HepG2 (cell line): Measurements from ENCODE around the gene MTCH1. TPM values are rescaled to one million over a fixed set of nuclear protein-coding genes. Genes with fewer than 3 reads are reported as not detected.

Source experiments
- ATAC-seq: fragments of 200-7000 bp; cut with Tn5 transposase; 3 replicates; pipeline ENCODE4 v1.9.1; 2020; ENCODE audit warnings: mild to moderate bottlenecking, moderate library complexity
- BruUV-seq: library from RNA; stranded (reverse); fragments of 400-500 nt; replicated peaks from 2 replicates; lab custom pipeline; 2021; lab: Mats Ljungman, UMichigan
- CTCF ChIA-PET: fragments of 300-600 bp; formaldehyde crosslinking; extraction: SDS; loops from one replicate; lab custom pipeline; 2021; ENCODE audit warnings: low total read pairs, inconsistent platforms, low intra/inter-chr PET ratio; lab: Yijun Ruan, JAX
- POLR2A ChIA-PET: fragments of 350-600 bp; sonication (Branson Sonifier 250); formaldehyde crosslinking; loops from one replicate; lab custom pipeline; 2020; ENCODE audit warnings: antibody characterized with exemption, inconsistent platforms; lab: Yijun Ruan, JAX
- DNase-seq: peaks from one replicate; pipeline ENCODE4 v3.0.0-alpha.2; 2015; ENCODE audit warnings: low spot score
- FAIRE-seq: peaks from 3 replicates; lab custom pipeline; 2011; peaks lifted over from hg19 to GRCh38; lab: Jason Lieb, UNC
- H2AFZ ChIP-seq: one replicate; pipeline ENCODE4 v1.6.1; 2011; ENCODE audit warnings: low read length, inconsistent platforms
- H3K27ac ChIP-seq: fragments of 300-600 bp; 3 replicates; pipeline ENCODE4 v1.8.0; 2011; ENCODE audit warnings: mixed run types, mild to moderate bottlenecking, mixed read lengths, low read length, inconsistent platforms; ENCODE audit not compliant: insufficient read depth; ENCODE audit errors: extremely low read length
- H3K27me3 ChIP-seq, 2 experiments: fragments of 200-600 bp in 1 of 2; 2 replicates in 1 of 2; 3 replicates in 1 of 2; pipeline versions ENCODE4 v1.6.0 to v1.8.0; 2011; ENCODE audit warnings: low read length in 2 of 2, mild to moderate bottlenecking in 2 of 2, moderate library complexity in 2 of 2, inconsistent platforms in 1 of 2; ENCODE audit not compliant: insufficient read depth in 2 of 2, control insufficient read depth in 1 of 2
- H3K36me3 ChIP-seq, 2 experiments: fragments of 200-600 bp in 1 of 2; replicated peaks in 1 of 2; 2 replicates in 1 of 2; 3 replicates in 1 of 2; pipeline versions ENCODE4 v1.5.1 to v1.8.0; 2011; ENCODE audit warnings: low read length in 2 of 2, inconsistent platforms in 1 of 2; ENCODE audit not compliant: insufficient read depth in 2 of 2, control insufficient read depth in 1 of 2
- H3K4me1 ChIP-seq: 2 replicates; pipeline ENCODE4 v1.5.1; 2012; ENCODE audit warnings: low read length, inconsistent platforms; ENCODE audit not compliant: insufficient read depth
- H3K4me2 ChIP-seq: 2 replicates; pipeline ENCODE4 v1.6.0; 2011; ENCODE audit warnings: low read depth, low read length, inconsistent platforms
- H3K4me3 ChIP-seq, 3 experiments: fragments of 200-600 bp in 1 of 3; sonication (generic), shearing (Covaris generic) in 1 of 3; replicated peaks in 1 of 3; 2 replicates each; pipeline ENCODE4 v1.5.1; 2011 to 2016; ENCODE audit warnings: low read length in 3 of 3, inconsistent platforms in 2 of 3, low read depth in 2 of 3, mild to moderate bottlenecking in 2 of 3, control low read depth in 1 of 3, mixed read lengths in 1 of 3; ENCODE audit not compliant: insufficient read depth in 1 of 3
- H3K79me2 ChIP-seq: one replicate; pipeline ENCODE4 v1.6.1; 2011; ENCODE audit warnings: low read length, inconsistent platforms; ENCODE audit not compliant: insufficient read depth
- H3K9ac ChIP-seq: 2 replicates; pipeline ENCODE4 v1.6.0; 2011; ENCODE audit warnings: mild to moderate bottlenecking, low read depth, low read length, inconsistent platforms; ENCODE audit not compliant: insufficient read depth
- H3K9me3 ChIP-seq: 2 replicates; pipeline ENCODE4 v1.5.1; 2012; ENCODE audit warnings: mild to moderate bottlenecking, low read length
- H4K20me1 ChIP-seq: 2 replicates; pipeline ENCODE4 v1.6.0; 2011; ENCODE audit warnings: inconsistent platforms, mild to moderate bottlenecking, low read length, moderate library complexity; ENCODE audit not compliant: insufficient read depth
- CBX2 ChIP-seq, 2 experiments: fragments of 200-600 bp in 1 of 2; sonication (generic); formaldehyde crosslinking in 1 of 2; IDR thresholded peaks; 2 replicates each; pipeline versions ENCODE4 v1.7.0 to v1.8.1; 2018 to 2022; ENCODE audit warnings: low read depth in 2 of 2, low read length in 1 of 2, mild to moderate bottlenecking in 1 of 2, missing genetic modification reagents in 1 of 2
- KDM2A ChIP-seq: sonication (generic); formaldehyde crosslinking; IDR thresholded peaks from 2 replicates; pipeline ENCODE4 v1.4.0; 2020; ENCODE audit warnings: low read depth, missing genetic modification reagents, borderline replicate concordance
- MXI1 ChIP-seq: IDR thresholded peaks from 3 replicates; pipeline ENCODE4 v1.6.1; 2012; ENCODE audit warnings: low read depth, low read length, inconsistent platforms, borderline replicate concordance
- NBN ChIP-seq: fragments of 450-650 bp; conservative IDR thresholded peaks from 2 replicates; pipeline ENCODE4 v1.6.1; 2017
- TGIF2 ChIP-seq: IDR thresholded peaks from 2 replicates; pipeline ENCODE4 v1.6.1; 2016; ENCODE audit warnings: control low read depth, missing compliant biosample characterization
- TRAFD1 ChIP-seq: sonication (generic); formaldehyde crosslinking; IDR thresholded peaks from 2 replicates; pipeline ENCODE4 v1.5.1; 2020; ENCODE audit warnings: missing genetic modification reagents, mild to moderate bottlenecking, borderline replicate concordance
- ZBTB25 ChIP-seq: IDR thresholded peaks from 2 replicates; pipeline ENCODE4 v1.6.1; 2018; ENCODE audit warnings: missing genetic modification reagents
- ZFP91 ChIP-seq: sonication (generic); formaldehyde crosslinking; IDR thresholded peaks from 2 replicates; pipeline ENCODE4 v1.9.0; 2022; ENCODE audit warnings: missing genetic modification reagents, mild to moderate bottlenecking, borderline replicate concordance
- WGBS: methylation state at CpG from one replicate; pipeline ENCODE4 v1.1.6; 2017; ENCODE audit warnings: low lambda C conversion rate; 5-methylcytosine and 5-hydroxymethylcytosine counted together
- in situ Hi-C: cut with HindIII; loops from 2 replicates; pipeline ENCODE4 v1.10.0; 2017; ENCODE audit warnings: low pct_unique_long_range_greater_than_20kb; ENCODE audit not compliant: extremely low pct_ligation_motif_present
- intact Hi-C: fragments of 100-400 bp; cut with micrococcal nuclease; formaldehyde crosslinking; loops from one replicate; pipeline ENCODE4 v1.10.0; 2022; ENCODE audit not compliant: unreplicated experiment
- polyA plus RNA-seq, 8 experiments: library from polyadenylated mRNA; depleted of rRNA in 3 of 8; stranded (reverse) in 7 of 8; unstranded in 1 of 8; fragments of >200 nt; fragmentation: Illumina TruSeq in 4 of 8; extraction: Trizol in 4 of 8; gene quantifications; 2 replicates each; pipeline versions ENCODE4 v1.2.1 to v1.2.3, GENCODE V29; 2011 to 2016; ENCODE audit warnings: low read depth in 4 of 8, missing spikeins in 1 of 8, mixed read lengths in 1 of 8; ENCODE audit not compliant: insufficient read depth in 1 of 8
- total RNA-seq, 5 experiments: library from RNA; depleted of rRNA; stranded (reverse); fragments of >200 nt; fragmentation: Illumina TruSeq; extraction: Trizol; gene quantifications; 2 replicates each; pipeline ENCODE4 v1.2.3, GENCODE V29; 2016; ENCODE audit warnings: low read depth in 1 of 5

The MTCH1 gene
- total and polyA plus RNA-seq, 2 of the 13 experiments (the other 11 are each of a cell fraction or from before 2014, with no cell fraction given) = 86.2 to 144 TPM

GRCh38 chr6:36929152-36929551, 56.8 kb downstream of the MTCH1 start (continued):
- no peak for TF ChIP-seq ZBTB25 (CRISPR knock-in tag)

GRCh38 chr6:36928547-36928918, 57.5 kb downstream of the MTCH1 start:
- no TSS peak for BruUV-seq
- H3K9me3 ChIP-seq = no peaks in the 10 kb centered on the region
- no peak overlapping the region for H3K4me3 ChIP-seq
- 81% methylated on average over 7 of the region's 7 CpGs for WGBS
- H2AFZ ChIP-seq = no peak overlapping the region
- in situ Hi-C loops = no loop called here
- H4K20me1 ChIP-seq = no peaks in the 10 kb centered on the region
- no peak overlapping the region for H3K27ac ChIP-seq
- DNase-seq (no peak), FAIRE-seq (no peak)
- CTCF ChIA-PET = no interaction called here
- no peak overlapping the region for H3K9ac ChIP-seq
- TF ChIP-seq CBX2 (IDR thresholded peaks at IDR 0.05; ENCODE audit: low read depth, low read length) (no peak), CBX2 (CRISPR knock-in tag; IDR thresholded peaks at IDR 0.05; ENCODE audit: low read depth) (no peak), TRAFD1 (CRISPR knock-in tag) (no peak), KDM2A (CRISPR knock-in tag) (no peak), NBN (no peak), MXI1 (no peak), TGIF2 (CRISPR knock-in tag) (no peak), ZFP91 (CRISPR knock-in tag) (no peak)
- TF ChIP-seq, all 625 proteins: peak for 0
- Histone ChIP-seq H3K27me3 (no peaks in the 10 kb centered on the region), H3K36me3 (peaks cover 2 to 6% of the 10 kb centered on the region in 2 experiments; a peak in 3 of 5 replicates), H3K79me2 (no peaks in the 10 kb centered on the region), H3K4me1 (peaks cover 11% of the 10 kb centered on the region; the same call in 1 of the 2 replicates), H3K4me2 (no peak overlapping the region)
- POLR2A ChIA-PET = no interaction called here
- intact Hi-C loops = loop anchor here (5.0 kb wide), 1 partner anchor 564 kb away; no protein-coding TSS in a partner anchor
- peak; percentile 49 for ATAC-seq
